Activated CD8-positive, alpha-beta memory T cell treated with anti-CD3 and anti-CD28 coated beads, Interleukin-2, amount 10 ng/mL, durations not matched to agents 7 days and 5 days (primary cell): ENCODE results near the gene SMIM33. TPM values are rescaled to one million over a fixed set of nuclear protein-coding genes. Genes with fewer than 3 reads are reported as not detected.
"Not testable (repeated sequence)": the region's sequence is repeated elsewhere in the genome, so short reads cannot be mapped to it uniquely, and the experiment has no call there.

Source experiments
- ATAC-seq: fragments of 150-1000 bp; cut with Tn5 transposase; one replicate; pipeline ENCODE4 v1.10.0; 2021; ENCODE audit warnings: moderate library complexity
- CTCF ChIA-PET: fragments of 350-600 bp; sonication (Branson Sonifier 250); formaldehyde crosslinking; loops from one replicate; lab custom pipeline; 2021; ENCODE audit warnings: antibody characterized with exemption; lab: Charles Lee
- DNase-seq: peaks from one replicate; pipeline ENCODE4 v3.0.0-alpha.2; 2020
- H3K27ac Mint-ChIP-seq: one replicate; pipeline ENCODE4 v1.8.0; 2021; ENCODE audit warnings: mild to moderate bottlenecking, mixed read lengths
- H3K27me3 Mint-ChIP-seq: one replicate; pipeline ENCODE4 v1.8.0; 2021; ENCODE audit warnings: mixed read lengths
- H3K36me3 Mint-ChIP-seq: one replicate; pipeline ENCODE4 v1.8.0; 2021; ENCODE audit warnings: mild to moderate bottlenecking, mixed read lengths
- H3K4me1 Mint-ChIP-seq: one replicate; pipeline ENCODE4 v1.8.0; 2021; ENCODE audit warnings: mixed read lengths
- H3K4me3 Mint-ChIP-seq: one replicate; pipeline ENCODE4 v1.8.0; 2021; ENCODE audit warnings: mild to moderate bottlenecking, moderate library complexity, mixed read lengths
- H3K9me3 Mint-ChIP-seq: one replicate; pipeline ENCODE4 v1.8.0; 2022; ENCODE audit warnings: low read depth, mixed read lengths
- total RNA-seq, 2 experiments: library from RNA; stranded (reverse); gene quantifications; one replicate each; pipeline ENCODE4 v1.2.3, GENCODE V29; 2021

SMIM33 gene
- total RNA-seq, 2 experiments from 2014 or later = 0.07 to 0.26 TPM

DNA sequence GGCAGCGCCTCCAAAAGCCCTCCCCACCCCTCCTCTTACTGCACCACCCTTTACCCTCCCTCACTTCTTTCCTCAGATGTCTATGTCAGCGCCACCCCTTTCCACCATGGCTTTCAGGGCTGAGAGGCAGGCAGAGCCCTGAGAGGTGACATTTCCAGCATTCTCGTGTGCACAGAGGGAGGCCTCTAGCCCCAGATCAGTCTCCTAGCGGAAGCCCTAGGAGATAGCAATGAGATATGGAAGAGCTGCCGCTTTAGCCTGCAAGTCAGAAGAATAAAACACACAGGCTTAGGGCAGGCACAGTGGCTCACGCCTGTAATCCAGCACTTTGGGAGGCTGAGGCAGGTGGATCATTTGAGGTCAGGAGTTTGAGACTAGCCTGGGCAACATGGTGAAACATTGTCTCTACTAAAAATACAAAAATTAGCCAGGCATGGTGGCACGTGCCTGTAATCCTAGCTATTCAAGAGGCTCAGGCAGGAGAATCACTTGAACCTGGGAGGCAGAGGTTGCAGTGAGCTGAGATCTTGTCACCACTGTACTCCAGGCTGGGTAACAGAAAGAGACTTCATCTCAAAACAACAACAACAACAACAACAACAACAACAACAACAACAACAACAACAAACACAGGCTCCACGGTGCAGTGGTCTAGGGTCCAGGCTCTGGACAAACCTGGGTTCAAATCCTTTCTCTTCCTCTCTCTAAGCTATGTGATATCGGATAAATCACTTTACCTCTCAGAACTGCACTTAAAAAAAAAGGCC lies 8.0 kb downstream of the SMIM33 start:
- not testable (repeated sequence) for H3K9me3 Mint-ChIP-seq, H3K27me3 Mint-ChIP-seq, H3K4me3 Mint-ChIP-seq, DNase-seq, ATAC-seq
- CTCF ChIA-PET = interaction anchor here (1.2 to 1.6 kb wide), 2 partner anchors 34 to 56 kb away, joined by 3 to 8 read pairs; no protein-coding TSS in a partner anchor
- Mint-ChIP-seq H3K4me1 (peaks cover 61% of the 10 kb centered on the region), H3K36me3 (peaks cover 38% of the 10 kb centered on the region), H3K27ac (peak overlapping the region; percentile 1)

DNA sequence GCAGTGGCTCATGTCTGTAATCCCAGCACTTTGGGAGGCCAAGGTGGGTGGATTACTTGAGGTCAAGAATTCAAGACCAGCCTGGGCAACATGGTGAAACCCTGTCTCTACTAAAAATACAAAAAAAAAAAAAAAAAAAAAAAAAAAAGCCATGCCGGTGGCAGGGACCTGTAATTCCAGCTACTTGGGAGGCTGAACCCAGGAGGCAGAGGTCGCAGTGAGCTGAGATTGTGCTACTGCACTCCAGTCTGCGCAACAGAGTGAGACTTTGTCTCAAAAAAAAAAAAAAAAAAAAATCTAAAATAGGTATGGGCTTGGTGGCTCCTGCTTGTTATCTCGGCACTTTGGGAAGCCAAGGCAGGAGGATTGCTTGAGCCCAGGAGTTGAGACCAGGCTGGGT lies 8.9 kb downstream of the SMIM33 start:
- not testable (repeated sequence) for H3K27ac Mint-ChIP-seq, H3K4me3 Mint-ChIP-seq, H3K9me3 Mint-ChIP-seq, H3K27me3 Mint-ChIP-seq, DNase-seq, ATAC-seq
- H3K4me1 Mint-ChIP-seq = peaks cover 53% of the 10 kb centered on the region
- H3K36me3 Mint-ChIP-seq = peaks cover 38% of the 10 kb centered on the region
- CTCF ChIA-PET = interaction anchor here (0.6 to 1.6 kb wide), 4 partner anchors 33 to 138 kb away, joined by 3 to 8 read pairs (median 3); no protein-coding TSS in a partner anchor

DNA sequence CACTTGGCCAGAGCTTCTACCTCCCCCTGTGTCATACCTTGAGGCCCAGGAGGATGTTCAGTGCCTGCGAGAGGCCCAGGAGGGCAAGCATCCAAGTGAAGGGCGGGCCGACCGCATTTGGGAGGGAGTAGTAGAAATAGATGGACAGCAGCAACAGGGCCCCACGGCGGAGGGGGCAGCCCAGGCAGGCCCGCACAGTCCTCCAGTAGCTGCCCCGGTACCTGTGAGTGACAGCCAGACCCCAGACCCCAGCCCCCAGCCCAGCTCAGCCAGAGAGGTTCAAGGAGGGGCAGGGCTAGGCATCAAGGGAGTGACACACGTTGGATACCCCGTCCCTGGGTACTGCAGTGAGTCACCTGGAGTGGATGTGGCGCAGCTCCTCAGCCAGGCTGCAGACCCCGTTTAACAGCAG lies 10.3 kb downstream of the SMIM33 start:
- peak overlapping the region; percentile 89 for H3K4me3 Mint-ChIP-seq
- peaks cover 39% of the 10 kb centered on the region for H3K4me1 Mint-ChIP-seq
- peaks cover 27% of the 10 kb centered on the region for H3K36me3 Mint-ChIP-seq
- peak overlapping the region; percentile 98 for H3K27ac Mint-ChIP-seq
- DNase-seq (no peak), ATAC-seq (peak; percentile 7)
- CTCF ChIA-PET = interaction anchor here (0.5 to 3.4 kb wide), 12 partner anchors 8 to 76 kb away, joined by 3 to 24 read pairs (median 6); partner anchors contain the start of genes DNAJC18 and SMIM33
- no peaks in the 10 kb centered on the region for H3K27me3 Mint-ChIP-seq
- H3K9me3 Mint-ChIP-seq = no peaks in the 10 kb centered on the region

DNA sequence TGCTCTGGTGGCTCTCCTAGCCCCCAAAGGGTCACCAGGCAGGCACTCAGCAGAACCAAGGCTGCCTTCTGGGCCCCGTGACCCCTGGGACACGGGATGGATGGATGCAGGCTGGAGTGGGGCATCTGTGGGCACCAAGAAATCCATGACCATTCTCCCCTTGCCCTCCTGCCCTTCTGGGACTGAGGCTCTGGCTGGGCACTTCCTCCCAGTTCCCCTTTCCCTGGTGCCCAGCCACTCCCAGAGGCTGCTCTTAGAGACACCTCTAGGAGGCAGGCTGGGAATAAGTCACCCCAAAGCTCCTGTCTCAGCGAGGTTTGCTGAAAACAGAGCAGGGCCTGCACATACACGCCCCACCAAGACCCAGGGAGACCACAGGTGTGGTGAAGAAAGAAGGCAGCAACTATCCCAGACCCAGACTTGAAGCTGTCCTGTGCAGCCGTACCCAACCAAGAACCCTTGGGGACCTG lies 10.8 kb downstream of the SMIM33 start:
- Mint-ChIP-seq H3K4me3 (peak overlapping the region; percentile 89), H3K4me1 (peaks cover 35% of the 10 kb centered on the region), H3K9me3 (no peaks in the 10 kb centered on the region), H3K36me3 (peaks cover 25% of the 10 kb centered on the region), H3K27me3 (no peaks in the 10 kb centered on the region), H3K27ac (peak overlapping the region; percentile 98)
- DNase-seq (peak; percentile 57), ATAC-seq (no peak)
- CTCF ChIA-PET = interaction anchor here (0.5 to 3.4 kb wide), 19 partner anchors 8 to 284 kb away, joined by 3 to 24 read pairs (median 4); partner anchors contain the start of genes DNAJC18, SMIM33 and SPATA24

DNA sequence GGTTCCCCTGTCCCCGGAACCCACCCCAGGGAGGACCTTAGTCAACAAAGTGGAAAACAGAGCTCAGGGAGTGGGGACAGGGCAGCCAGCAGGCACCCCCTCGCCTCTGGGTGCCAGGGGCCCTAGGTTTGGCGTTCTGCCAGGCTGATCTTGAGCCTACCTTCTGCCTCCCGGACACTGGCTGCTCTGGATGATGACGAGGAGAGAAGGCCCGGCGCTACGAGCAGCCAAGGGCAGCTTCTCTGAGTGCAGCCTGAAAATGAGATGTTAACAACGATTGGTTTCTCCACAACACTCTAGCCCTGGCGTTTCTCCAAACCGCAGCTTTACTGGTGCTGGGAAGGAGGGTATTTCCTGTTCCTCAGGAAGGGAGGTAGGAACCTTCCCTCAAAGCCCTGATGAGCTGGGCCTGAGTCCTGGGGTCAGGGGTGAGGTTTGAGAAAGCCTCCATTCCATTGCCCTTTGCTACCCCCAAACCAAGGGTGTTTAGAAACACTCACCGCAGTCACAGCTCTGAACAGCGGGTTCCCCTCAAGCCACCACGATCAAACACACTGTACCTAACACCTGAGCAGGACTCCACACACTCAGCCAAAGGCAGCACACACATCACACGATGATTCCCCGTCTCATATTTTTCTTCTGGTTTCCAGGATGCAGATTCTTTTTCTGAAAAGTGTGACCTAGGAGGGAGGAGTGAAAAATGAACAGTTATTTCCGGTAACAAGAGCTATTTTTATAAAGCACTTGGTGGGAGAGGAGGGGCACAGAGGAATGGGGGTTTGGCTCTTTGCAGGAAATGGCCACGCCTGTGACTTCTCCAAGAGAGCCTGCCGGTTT lies 11.5 kb downstream of the SMIM33 start, which contains the start of gene STING1:
TSS of gene STING1 (minus strand) at position 709 of the 840 bp plus-strand sequence. CDS start 1,054 bp downstream, outside the sequence.
- Mint-ChIP-seq H3K27ac (peak within 1 kb of the TSS; percentile 98), H3K36me3 (peaks cover 25% of the 10 kb centered on the region), H3K9me3 (no peaks in the 10 kb centered on the region), H3K4me3 (peak within 1 kb of the TSS; percentile 89), H3K4me1 (peaks cover 35% of the 10 kb centered on the region), H3K27me3 (no peaks in the 10 kb centered on the region)
- ATAC-seq (peak; percentile 72), DNase-seq (peak; percentile 76)
- CTCF ChIA-PET = interaction anchor here (0.5 to 3.4 kb wide), 23 partner anchors 8 to 283 kb away, joined by 3 to 24 read pairs (median 4); partner anchors contain the start of genes DNAJC18, SMIM33 and SPATA24

DNA sequence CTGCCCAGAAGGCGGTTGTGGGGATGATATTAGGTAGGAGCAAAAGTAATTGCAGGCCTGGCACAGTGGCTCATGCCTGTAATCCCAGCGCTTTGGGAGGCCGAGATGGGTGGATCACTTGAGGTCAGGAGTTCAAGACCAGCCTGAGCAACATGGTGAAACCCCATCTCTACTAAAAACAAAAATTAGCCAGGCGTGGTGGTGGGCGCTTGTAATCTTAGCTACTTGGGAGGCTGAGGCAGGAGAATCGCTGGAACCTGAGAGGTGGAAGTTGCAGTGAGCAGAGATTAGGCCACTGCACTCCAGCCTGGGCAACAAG lies 12.0 kb downstream of the SMIM33 start:
- peaks cover 23% of the 10 kb centered on the region for H3K36me3 Mint-ChIP-seq
- CTCF ChIA-PET = interaction anchor here (0.5 to 3.4 kb wide), 18 partner anchors 9 to 283 kb away, joined by 3 to 24 read pairs (median 4); partner anchors contain the start of genes DNAJC18 and SPATA24
- not testable (repeated sequence) for DNase-seq, ATAC-seq, H3K9me3 Mint-ChIP-seq, H3K27me3 Mint-ChIP-seq
- H3K4me3 Mint-ChIP-seq = peak overlapping the region; percentile 89
- H3K27ac Mint-ChIP-seq = peak overlapping the region; percentile 98
- H3K4me1 Mint-ChIP-seq = peaks cover 33% of the 10 kb centered on the region

DNA sequence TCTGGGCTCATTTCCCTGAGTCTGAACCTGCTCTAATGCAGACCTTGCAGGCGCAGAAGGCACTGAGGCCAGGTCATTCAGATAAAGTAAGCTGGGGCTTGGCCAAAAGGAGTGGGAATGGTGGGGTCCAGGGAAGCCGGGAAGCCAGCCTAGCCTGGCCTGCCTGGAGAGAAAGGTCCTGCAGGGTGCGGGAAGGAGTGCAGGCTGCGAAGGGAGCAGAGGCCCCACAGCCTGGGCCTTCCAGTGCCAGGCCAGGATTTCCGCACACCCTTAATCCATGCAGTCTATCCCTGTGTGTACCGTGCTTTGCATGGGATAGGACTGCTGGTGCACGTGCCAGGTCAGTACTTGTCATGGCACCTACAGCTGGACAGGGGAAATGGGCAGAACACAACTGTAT lies 15.4 kb downstream of the SMIM33 start:
- ATAC-seq (no peak), DNase-seq (no peak)
- H3K9me3 Mint-ChIP-seq = no peaks in the 10 kb centered on the region
- peaks cover 5% of the 10 kb centered on the region for H3K36me3 Mint-ChIP-seq
- H3K4me1 Mint-ChIP-seq = peaks cover 24% of the 10 kb centered on the region
- CTCF ChIA-PET = interaction anchor here (0.8 to 1.2 kb wide), 2 partner anchors 27 to 64 kb away, joined by 4 read pairs; no protein-coding TSS in a partner anchor
- no peaks in the 10 kb centered on the region for H3K27me3 Mint-ChIP-seq
- H3K27ac Mint-ChIP-seq = no peak overlapping the region
- H3K4me3 Mint-ChIP-seq = no peak overlapping the region

DNA sequence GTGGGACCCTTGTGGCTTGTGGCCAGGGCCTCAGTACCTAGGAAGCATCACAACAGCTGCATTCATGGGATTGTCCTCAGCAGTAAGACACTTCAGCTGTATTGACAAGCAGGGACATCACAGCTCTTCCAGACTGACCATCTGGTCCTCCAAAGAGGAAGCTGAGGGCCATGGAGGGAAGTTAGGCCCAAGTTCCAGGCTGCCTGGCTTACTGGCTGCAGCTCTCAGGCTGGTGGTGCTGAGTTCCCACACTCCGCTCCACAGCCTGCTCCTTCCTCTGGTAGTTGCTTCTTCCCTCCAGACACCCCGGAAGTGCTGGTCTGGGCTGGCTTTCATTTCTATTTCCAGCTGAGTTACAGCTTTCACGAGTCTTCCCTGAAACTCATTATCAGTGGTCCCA lies 17.5 kb downstream of the SMIM33 start:
- no peaks in the 10 kb centered on the region for H3K27me3 Mint-ChIP-seq
- H3K36me3 Mint-ChIP-seq = no peaks in the 10 kb centered on the region
- CTCF ChIA-PET = interaction anchor here (1.4 to 2.4 kb wide), 2 partner anchors 24 to 66 kb away, joined by 3 to 8 read pairs; no protein-coding TSS in a partner anchor
- ATAC-seq (peak; percentile 61), DNase-seq (no peak)
- H3K4me3 Mint-ChIP-seq = no peak overlapping the region
- no peaks in the 10 kb centered on the region for H3K9me3 Mint-ChIP-seq
- peaks cover 19% of the 10 kb centered on the region for H3K4me1 Mint-ChIP-seq
- H3K27ac Mint-ChIP-seq = peak overlapping the region; percentile 44

DNA sequence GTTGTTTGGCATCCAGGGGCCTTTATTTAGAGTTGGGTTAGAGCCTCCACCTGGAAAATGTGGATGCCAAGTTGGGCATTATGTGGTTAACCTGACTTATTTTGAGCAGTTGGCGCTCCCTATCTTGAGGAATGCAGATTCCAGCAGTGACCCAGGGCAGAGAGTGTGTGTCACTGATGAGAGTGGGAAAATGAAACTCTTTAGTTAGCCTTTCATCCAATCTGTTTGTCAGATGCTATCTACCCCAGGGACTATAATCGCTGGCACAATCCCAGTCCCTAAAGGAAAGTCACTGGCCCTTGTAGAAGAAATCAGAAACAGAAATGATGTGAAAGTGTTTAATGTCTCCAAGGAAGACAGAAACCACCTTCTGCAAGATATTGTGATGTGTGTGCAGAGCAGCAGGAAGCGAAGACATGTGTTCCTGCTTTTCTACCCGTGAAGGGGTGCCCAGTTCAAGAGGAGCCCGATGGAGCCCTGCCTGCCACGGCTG lies 21.9 kb downstream of the SMIM33 start:
- DNase-seq = no peak
- no peaks in the 10 kb centered on the region for H3K36me3 Mint-ChIP-seq
- no peak for ATAC-seq
- no peak overlapping the region for H3K27ac Mint-ChIP-seq
- H3K4me3 Mint-ChIP-seq = no peak overlapping the region
- H3K27me3 Mint-ChIP-seq = no peaks in the 10 kb centered on the region
- no peaks in the 10 kb centered on the region for H3K9me3 Mint-ChIP-seq
- CTCF ChIA-PET = interaction anchor here (0.8 kb wide), 1 partner anchor 70 kb away, joined by 3 read pairs; no protein-coding TSS in a partner anchor
- H3K4me1 Mint-ChIP-seq = peaks cover 27% of the 10 kb centered on the region

DNA sequence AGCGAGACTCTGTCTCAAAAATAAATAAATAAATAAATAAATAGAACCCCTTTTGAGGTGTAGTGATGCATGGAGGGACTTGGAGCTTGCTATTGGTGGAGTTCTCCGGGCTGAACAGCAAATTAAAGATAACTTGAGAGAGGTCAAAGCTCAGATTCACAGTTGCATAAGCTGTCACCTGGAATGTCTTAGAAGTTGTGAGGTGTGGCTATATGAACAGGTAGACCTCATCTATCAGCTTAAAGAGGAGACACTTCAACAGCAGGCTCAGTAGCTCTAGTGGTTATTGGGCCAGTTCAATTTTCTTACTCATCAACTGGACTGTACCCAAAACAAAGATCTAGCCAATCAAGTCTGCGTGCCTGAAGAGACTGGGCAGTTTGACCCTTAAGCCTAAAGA lies 23.5 kb downstream of the SMIM33 start:
- H3K4me3 Mint-ChIP-seq = no peak overlapping the region
- CTCF ChIA-PET = interaction anchor here (1.1 to 2.6 kb wide), 2 partner anchors 12 to 23 kb away, joined by 3 to 10 read pairs; partner anchors contain the start of gene STING1
- H3K9me3 Mint-ChIP-seq = no peaks in the 10 kb centered on the region
- H3K27ac Mint-ChIP-seq = no peak overlapping the region
- no peaks in the 10 kb centered on the region for H3K36me3 Mint-ChIP-seq
- H3K4me1 Mint-ChIP-seq = peaks cover 18% of the 10 kb centered on the region
- ATAC-seq (no peak), DNase-seq (no peak)
- peaks cover under 1% of the 10 kb centered on the region for H3K27me3 Mint-ChIP-seq

DNA sequence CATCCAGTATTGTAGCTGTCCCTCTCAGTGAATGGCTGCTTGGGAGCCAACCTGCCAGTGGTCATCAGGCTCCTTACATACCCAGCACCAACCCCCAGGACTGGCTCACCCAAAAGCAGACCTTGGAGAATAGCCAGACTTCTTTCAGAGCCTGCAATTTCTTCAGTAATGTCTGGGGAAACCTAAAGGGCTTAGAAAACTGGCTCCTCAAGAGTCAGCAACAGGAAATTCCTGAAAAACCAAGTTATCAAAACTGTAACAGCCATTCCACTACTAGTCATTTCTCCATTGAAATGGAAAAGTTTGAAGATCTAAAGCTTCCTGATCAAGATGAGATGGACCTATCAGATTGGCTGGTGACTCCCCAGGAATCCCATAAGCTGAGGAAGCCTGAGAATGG lies 24.0 kb downstream of the SMIM33 start:
- Mint-ChIP-seq H3K4me1 (peaks cover 18% of the 10 kb centered on the region), H3K9me3 (no peaks in the 10 kb centered on the region), H3K4me3 (no peak overlapping the region), H3K36me3 (no peaks in the 10 kb centered on the region), H3K27ac (no peak overlapping the region), H3K27me3 (peaks cover 3% of the 10 kb centered on the region)
- DNase-seq (no peak), ATAC-seq (no peak)
- CTCF ChIA-PET = interaction anchor here (2.6 to 5.4 kb wide), 2 partner anchors 12 to 18 kb away, joined by 10 to 31 read pairs; partner anchors contain the start of gene STING1

DNA sequence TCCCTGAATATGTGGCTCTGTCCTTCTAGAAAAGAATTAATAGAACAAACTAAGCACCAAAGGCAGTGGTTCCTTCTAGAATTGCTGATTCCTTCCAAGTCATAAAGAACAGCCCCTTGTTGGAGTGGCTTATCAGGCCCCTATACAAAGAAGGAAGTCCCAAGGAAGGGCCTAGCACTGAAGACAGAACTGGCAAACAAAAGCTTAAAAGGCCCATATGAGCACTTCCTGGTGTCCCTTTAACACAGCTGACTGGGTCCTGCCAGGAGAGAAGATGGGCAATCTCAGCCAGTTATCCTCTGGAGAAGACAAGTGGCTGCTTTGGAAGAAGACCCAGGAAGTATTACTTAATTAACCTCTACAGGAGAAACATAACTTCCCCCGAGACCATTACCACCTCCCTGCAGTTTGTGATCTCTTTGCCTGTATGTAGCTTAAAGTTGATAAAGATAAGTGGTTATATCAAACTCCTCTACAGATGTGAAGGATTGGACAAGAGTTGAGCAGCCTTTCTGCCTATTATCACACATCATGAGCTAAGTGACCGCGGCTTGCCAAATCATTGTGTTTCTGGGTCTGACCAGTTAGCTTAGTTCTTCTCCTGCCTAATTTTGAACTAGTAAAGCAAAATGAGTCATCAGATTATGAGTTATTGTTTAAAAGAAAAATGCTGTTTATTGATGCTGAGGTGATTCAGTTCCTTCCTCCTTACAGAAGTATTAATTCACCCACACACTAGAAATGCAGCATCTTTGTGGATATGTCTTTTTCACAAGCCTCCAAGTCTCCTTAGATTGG lies 25.0 kb downstream of the SMIM33 start:
- H3K27me3 Mint-ChIP-seq = peaks cover 3% of the 10 kb centered on the region
- H3K36me3 Mint-ChIP-seq = no peaks in the 10 kb centered on the region
- CTCF ChIA-PET = interaction anchor here (1.0 to 5.4 kb wide), 3 partner anchors 13 to 38 kb away, joined by 3 to 31 read pairs (median 10); partner anchors contain the start of gene STING1
- ATAC-seq = no peak
- peaks cover 18% of the 10 kb centered on the region for H3K4me1 Mint-ChIP-seq
- DNase-seq = no peak
- H3K27ac Mint-ChIP-seq = no peak overlapping the region
- H3K4me3 Mint-ChIP-seq = no peak overlapping the region
- no peaks in the 10 kb centered on the region for H3K9me3 Mint-ChIP-seq
